BE2C (cell line): Measurements from ENCODE around the gene SMG5.

ENCODE experiments used
- DNase-seq: peaks from one replicate; pipeline ENCODE4 v3.0.0-alpha.2; 2020
- H3K27me3 ChIP-seq: fragments of 250-450 bp; sonication (Bioruptor Pico); 2 replicates; pipeline ENCODE4 v1.5.1; 2020; ENCODE audit warnings: mild to moderate bottlenecking
- H3K36me3 ChIP-seq: fragments of 250-450 bp; sonication (Bioruptor Pico); 2 replicates; pipeline ENCODE4 v1.5.1; 2020; ENCODE audit warnings: mild to moderate bottlenecking
- H3K4me1 ChIP-seq: fragments of 250-450 bp; sonication (Bioruptor Pico); 2 replicates; pipeline ENCODE4 v1.5.1; 2020
- H3K4me3 ChIP-seq: 2 replicates; pipeline ENCODE4 v1.5.1; 2011; ENCODE audit warnings: low read depth, low read length
- H3K9me3 ChIP-seq: fragments of 250-450 bp; sonication (Bioruptor Pico); 2 replicates; pipeline ENCODE4 v1.5.1; 2020
- TF ChIP-seq, protein P1 (sequence below): IDR thresholded peaks from 2 replicates; pipeline ENCODE4 v1.5.1; 2012; ENCODE audit warnings: mild to moderate bottlenecking, low read depth, low read length

The SMG5 gene

DNA sequence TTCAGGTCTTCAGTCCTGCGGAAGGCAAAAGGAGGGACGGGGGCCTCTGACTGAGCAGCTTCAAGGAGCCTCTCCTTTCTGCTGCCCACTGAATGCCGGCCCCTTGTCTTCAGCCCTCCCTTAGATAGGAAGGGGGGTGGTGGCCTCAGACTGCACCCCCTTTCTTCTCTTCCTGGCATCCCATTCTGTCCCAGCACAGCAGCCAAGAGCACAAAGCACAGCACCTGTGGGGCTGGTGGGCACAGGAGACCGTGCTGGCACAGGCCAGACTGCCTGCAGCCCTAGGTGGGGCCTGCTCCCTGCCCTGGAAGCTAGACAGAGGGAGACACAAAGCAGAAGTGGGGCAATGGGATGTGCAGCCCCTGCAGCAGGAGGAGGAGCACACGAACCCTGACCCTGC is 33.0 kb downstream of the SMG5 start:
- Histone ChIP-seq H3K9me3 (no peaks in the 10 kb centered on the region), H3K36me3 (peaks cover 61% of the 10 kb centered on the region), H3K4me3 (no peak overlapping the region), H3K27me3 (no peaks in the 10 kb centered on the region), H3K4me1 (peaks cover 72% of the 10 kb centered on the region)
- TF ChIP-seq, protein P1, sequence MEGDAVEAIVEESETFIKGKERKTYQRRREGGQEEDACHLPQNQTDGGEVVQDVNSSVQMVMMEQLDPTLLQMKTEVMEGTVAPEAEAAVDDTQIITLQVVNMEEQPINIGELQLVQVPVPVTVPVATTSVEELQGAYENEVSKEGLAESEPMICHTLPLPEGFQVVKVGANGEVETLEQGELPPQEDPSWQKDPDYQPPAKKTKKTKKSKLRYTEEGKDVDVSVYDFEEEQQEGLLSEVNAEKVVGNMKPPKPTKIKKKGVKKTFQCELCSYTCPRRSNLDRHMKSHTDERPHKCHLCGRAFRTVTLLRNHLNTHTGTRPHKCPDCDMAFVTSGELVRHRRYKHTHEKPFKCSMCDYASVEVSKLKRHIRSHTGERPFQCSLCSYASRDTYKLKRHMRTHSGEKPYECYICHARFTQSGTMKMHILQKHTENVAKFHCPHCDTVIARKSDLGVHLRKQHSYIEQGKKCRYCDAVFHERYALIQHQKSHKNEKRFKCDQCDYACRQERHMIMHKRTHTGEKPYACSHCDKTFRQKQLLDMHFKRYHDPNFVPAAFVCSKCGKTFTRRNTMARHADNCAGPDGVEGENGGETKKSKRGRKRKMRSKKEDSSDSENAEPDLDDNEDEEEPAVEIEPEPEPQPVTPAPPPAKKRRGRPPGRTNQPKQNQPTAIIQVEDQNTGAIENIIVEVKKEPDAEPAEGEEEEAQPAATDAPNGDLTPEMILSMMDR: no peak
- no peak for DNase-seq

DNA sequence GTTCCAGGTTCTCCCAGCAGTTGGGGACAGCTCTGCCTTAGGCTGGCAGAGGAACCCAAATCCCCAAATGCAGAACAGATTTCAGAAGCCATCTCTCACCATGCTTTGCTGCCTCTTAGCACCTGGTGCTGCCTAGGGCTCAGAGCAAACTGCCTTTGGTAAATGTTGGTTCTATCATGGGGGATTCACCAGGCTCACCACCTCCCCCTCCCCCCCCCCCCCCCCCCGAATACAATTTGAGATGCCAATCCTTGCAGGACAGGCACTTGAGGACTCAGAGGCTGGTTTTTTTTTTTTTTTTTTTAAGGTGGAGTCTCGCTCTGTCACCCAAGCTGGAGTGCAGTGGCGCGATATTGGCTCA is 34.3 kb downstream of the SMG5 start:
- H3K36me3 ChIP-seq: peaks cover 48% of the 10 kb centered on the region
- no peak for DNase-seq
- H3K4me1 ChIP-seq: peaks cover 61% of the 10 kb centered on the region
- no peaks in the 10 kb centered on the region for H3K27me3 ChIP-seq
- H3K9me3 ChIP-seq: no peaks in the 10 kb centered on the region
- no peak overlapping the region for H3K4me3 ChIP-seq
- TF ChIP-seq, protein P1: no peak

DNA sequence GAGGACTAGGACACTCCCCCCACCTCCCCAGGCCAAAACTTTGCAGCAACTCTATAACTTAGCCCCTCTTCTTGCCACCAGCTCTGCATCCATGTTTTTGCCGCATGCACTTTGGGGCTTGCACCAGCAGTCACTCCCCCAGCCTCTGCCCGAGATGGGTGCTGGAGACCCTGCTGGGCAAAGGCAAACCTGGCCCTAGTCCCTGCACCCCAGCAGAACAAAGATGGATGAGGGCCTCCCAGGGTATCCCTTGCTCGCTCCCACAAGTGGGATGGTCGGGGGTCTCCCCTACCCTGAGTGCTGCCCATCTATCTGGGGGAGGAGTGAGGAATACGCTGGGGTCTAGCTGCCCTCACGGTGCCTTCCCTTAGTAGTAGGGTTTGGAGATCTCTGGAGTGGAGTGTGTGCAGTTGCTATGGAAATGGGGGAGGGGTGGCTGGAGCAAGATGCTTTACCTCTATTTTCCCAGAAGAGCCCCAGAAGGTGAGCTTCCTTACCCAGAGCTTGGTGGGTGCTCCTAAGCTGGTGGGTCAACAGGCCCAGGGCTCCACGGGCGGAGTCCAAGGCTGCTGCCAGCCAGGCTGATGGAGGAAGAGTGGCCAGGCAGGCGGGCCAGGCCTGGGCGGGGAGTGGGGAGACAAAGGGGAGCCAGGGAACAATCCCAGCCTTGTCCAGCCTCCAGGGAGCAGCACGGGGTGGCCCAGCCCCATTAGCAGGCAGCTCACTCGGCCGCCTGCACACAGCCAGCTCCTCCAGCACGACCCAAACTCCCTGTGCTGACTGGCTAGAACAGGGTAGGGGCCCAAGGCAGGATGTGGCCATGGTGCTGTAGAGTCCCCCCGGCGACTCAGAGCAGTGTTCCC is 34.9 kb downstream of the SMG5 start, which contains the start of gene PAQR6:
Gene PAQR6, minus strand, starts transcription at position 597 of the 863 bp plus-strand sequence. CDS start 1,325 bp downstream, outside the sequence.
- Histone ChIP-seq H3K9me3 (no peaks in the 10 kb centered on the region), H3K4me3 (no peak within 1 kb of the TSS), H3K36me3 (peaks cover 42% of the 10 kb centered on the region), H3K27me3 (no peaks in the 10 kb centered on the region), H3K4me1 (peaks cover 55% of the 10 kb centered on the region)
- DNase-seq: peak; percentile 34
- TF ChIP-seq, protein P1: no peak

DNA sequence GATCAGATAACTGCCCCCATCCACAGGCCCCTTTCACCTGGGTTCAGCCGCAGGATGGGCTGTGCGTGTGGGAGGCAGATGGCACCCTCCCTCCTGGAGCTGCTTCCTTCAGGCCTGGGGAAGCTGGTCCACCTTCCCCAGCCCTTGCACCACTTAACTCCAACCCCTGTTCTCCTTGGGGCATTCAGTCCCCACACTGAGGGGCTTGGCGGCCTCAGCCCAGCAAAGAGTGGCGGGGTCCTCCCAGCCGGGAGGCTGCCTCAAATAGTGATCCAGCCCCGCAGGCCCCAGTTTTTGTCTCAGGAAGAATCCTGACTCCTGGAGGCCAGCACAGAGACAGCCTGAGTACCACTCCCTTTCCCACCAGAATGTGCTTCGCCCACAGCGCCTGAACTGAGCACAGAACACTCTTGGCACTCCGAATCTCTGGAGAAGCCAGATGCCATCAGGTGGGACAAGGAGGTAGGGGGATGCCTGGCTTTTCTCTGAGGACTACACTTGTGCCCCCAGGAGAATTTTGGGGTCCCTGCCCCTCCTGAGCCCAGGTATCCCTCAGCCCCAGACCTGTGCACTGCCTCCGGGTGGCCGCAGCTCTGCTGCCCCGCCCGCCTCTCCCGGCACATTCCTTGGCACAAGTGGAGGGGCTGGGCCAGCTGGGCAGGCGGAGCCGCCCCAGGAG is 35.7 kb downstream of the SMG5 start:
- H3K9me3 ChIP-seq: no peaks in the 10 kb centered on the region
- peaks cover 35% of the 10 kb centered on the region for H3K36me3 ChIP-seq
- TF ChIP-seq, protein P1: no peak
- H3K4me3 ChIP-seq: no peak overlapping the region
- DNase-seq: no peak
- no peaks in the 10 kb centered on the region for H3K27me3 ChIP-seq
- H3K4me1 ChIP-seq: peaks cover 47% of the 10 kb centered on the region

DNA sequence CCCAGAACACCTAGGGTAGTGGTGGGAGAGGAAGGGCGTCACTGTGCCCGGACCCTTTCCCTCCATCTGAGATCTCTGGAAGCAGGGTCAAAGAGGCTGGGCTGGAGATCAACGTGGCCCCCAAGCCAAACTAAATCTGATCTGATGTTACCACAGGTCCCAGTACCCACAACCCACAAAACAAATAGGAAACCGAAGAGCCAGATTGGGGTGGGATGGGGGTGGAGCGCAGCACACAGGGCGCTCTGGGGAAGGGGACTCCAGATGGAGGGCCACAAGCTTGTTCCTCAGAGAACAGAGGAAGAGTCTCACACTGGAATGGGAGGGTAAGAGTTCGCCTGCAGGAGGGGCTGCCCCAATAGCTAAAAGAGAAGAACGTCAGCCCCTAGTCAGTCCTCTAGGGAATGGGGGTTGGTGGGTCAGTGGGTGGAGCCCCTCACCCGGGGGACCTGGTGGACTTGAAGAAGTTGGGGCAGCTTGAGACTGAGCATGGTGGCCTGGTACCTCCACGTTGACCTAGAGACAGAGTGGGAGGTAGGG is 36.3 kb downstream of the SMG5 start:
- Histone ChIP-seq H3K4me1 (peaks cover 49% of the 10 kb centered on the region), H3K27me3 (no peaks in the 10 kb centered on the region), H3K36me3 (peaks cover 34% of the 10 kb centered on the region), H3K4me3 (no peak overlapping the region), H3K9me3 (no peaks in the 10 kb centered on the region)
- TF ChIP-seq, protein P1: no peak
- no peak for DNase-seq
